GM23338 (cell line): ENCODE results near the gene LAMB1. TPM values are rescaled to one million over a fixed set of nuclear protein-coding genes. Genes with fewer than 3 reads are reported as not detected.

Experiments used
- ATAC-seq: fragments of 200-7000 bp; cut with Tn5 transposase; 3 replicates; pipeline ENCODE4 v1.9.1; 2020
- DNase-seq: peaks from one replicate; pipeline ENCODE4 v3.0.0-alpha.2; 2015; ENCODE audit warnings: low spot score
- H2AFZ ChIP-seq: fragments of 200-600 bp; sonication (generic); 2 replicates; pipeline ENCODE4 v1.8.0; 2016; ENCODE audit warnings: antibody characterized with exemption, mild to moderate bottlenecking, moderate library complexity
- H3F3A ChIP-seq: fragments of 200-600 bp; sonication (generic); replicated peaks from 2 replicates; pipeline ENCODE4 v1.8.0; 2017; ENCODE audit warnings: antibody characterized with exemption, mixed run types, low read depth
- H3K27ac ChIP-seq: fragments of 200-600 bp; sonication (generic); 2 replicates; pipeline ENCODE4 v1.6.1; 2016; ENCODE audit warnings: low read depth
- H3K27me3 ChIP-seq: fragments of 200-600 bp; sonication (generic); 2 replicates; pipeline ENCODE4 v1.8.0; 2016; ENCODE audit warnings: mild to moderate bottlenecking, mixed run types, moderate library complexity; ENCODE audit not compliant: insufficient read depth
- H3K36me3 ChIP-seq: fragments of 200-600 bp; sonication (generic); 2 replicates; pipeline ENCODE4 v1.8.0; 2016; ENCODE audit warnings: mild to moderate bottlenecking; ENCODE audit not compliant: insufficient read depth
- H3K4me1 ChIP-seq: fragments of 200-600 bp; sonication (generic); 2 replicates; pipeline ENCODE4 v1.8.0; 2016; ENCODE audit warnings: mild to moderate bottlenecking, moderate library complexity; ENCODE audit not compliant: insufficient read depth
- H3K4me2 ChIP-seq: fragments of 200-600 bp; sonication (generic); 2 replicates; pipeline ENCODE4 v1.7.1; 2017; ENCODE audit warnings: mixed run types
- H3K4me3 ChIP-seq: fragments of 200-600 bp; sonication (generic); 2 replicates; pipeline ENCODE4 v1.6.1; 2016; ENCODE audit warnings: mixed run types
- H3K79me2 ChIP-seq: fragments of 200-600 bp; sonication (generic); replicated peaks from 2 replicates; pipeline ENCODE4 v1.8.0; 2017; ENCODE audit warnings: mild to moderate bottlenecking; ENCODE audit not compliant: insufficient read depth
- H3K9me2 ChIP-seq: fragments of 200-600 bp; sonication (generic); 2 replicates; pipeline ENCODE4 v1.8.0; 2017; ENCODE audit not compliant: insufficient read depth
- H4K20me1 ChIP-seq: fragments of 200-600 bp; sonication (generic); replicated peaks from 2 replicates; pipeline ENCODE4 v1.8.0; 2017; ENCODE audit warnings: mild to moderate bottlenecking; ENCODE audit not compliant: insufficient read depth
- H3K27ac Mint-ChIP-seq: 2 replicates; pipeline ENCODE4 v1.8.0; 2020; ENCODE audit warnings: inconsistent platforms, mild to moderate bottlenecking, moderate library complexity, mixed read lengths
- H3K27me3 Mint-ChIP-seq: 3 replicates; pipeline ENCODE4 v1.8.0; 2022; ENCODE audit warnings: low read depth, mild to moderate bottlenecking, moderate library complexity, mixed read lengths, inconsistent platforms; ENCODE audit not compliant: insufficient read depth, poor library complexity
- H3K36me3 Mint-ChIP-seq: 3 replicates; pipeline ENCODE4 v1.8.0; 2021; ENCODE audit warnings: low read depth, mild to moderate bottlenecking, inconsistent platforms, moderate library complexity, mixed read lengths
- H3K4me1 Mint-ChIP-seq: 3 replicates; pipeline ENCODE4 v1.8.0; 2020; ENCODE audit warnings: mild to moderate bottlenecking, inconsistent platforms, mixed read lengths
- H3K4me3 Mint-ChIP-seq: 3 replicates; pipeline ENCODE4 v1.8.0; 2021; ENCODE audit warnings: moderate library complexity, mild to moderate bottlenecking, inconsistent platforms, mixed read lengths
- H3K9me3 Mint-ChIP-seq: 3 replicates; pipeline ENCODE4 v1.8.0; 2020; ENCODE audit warnings: moderate library complexity, mild to moderate bottlenecking, inconsistent platforms, mixed read lengths
- CREB1 ChIP-seq: fragments of 250-450 bp; sonication (Bioruptor Pico); IDR thresholded peaks from 2 replicates; pipeline ENCODE4 v1.5.0; 2020; ENCODE audit warnings: low read depth, mild to moderate bottlenecking, moderate library complexity
- EZH2 ChIP-seq: fragments of 200-600 bp; sonication (generic); IDR thresholded peaks from one replicate; pipeline ENCODE4 v1.8.0; 2017; ENCODE audit warnings: antibody characterized with exemption, mild to moderate bottlenecking, low read depth; ENCODE audit not compliant: unreplicated experiment
- EZH2phosphoT487 ChIP-seq: fragments of 200-600 bp; sonication (generic); IDR thresholded peaks from one replicate; pipeline ENCODE4 v1.8.1; 2018; ENCODE audit warnings: antibody characterized with exemption; ENCODE audit not compliant: unreplicated experiment
- JUNB ChIP-seq: IDR thresholded peaks from one replicate; pipeline ENCODE4 v1.6.1; 2016; ENCODE audit warnings: antibody characterized with exemption; ENCODE audit not compliant: unreplicated experiment
- POLR2AphosphoS5 ChIP-seq: IDR thresholded peaks from 2 replicates; pipeline ENCODE4 v1.6.1; 2016; ENCODE audit warnings: antibody characterized with exemption, low read depth
- STAT1 ChIP-seq: IDR thresholded peaks from one replicate; pipeline ENCODE4 v1.6.1; 2016; ENCODE audit warnings: antibody characterized with exemption; ENCODE audit not compliant: unreplicated experiment
- ZNF114 ChIP-seq: fragments of 250-450 bp; sonication (Bioruptor Pico); IDR thresholded peaks from 2 replicates; pipeline ENCODE4 v1.5.0; 2020; ENCODE audit warnings: mild to moderate bottlenecking, moderate library complexity
- polyA plus RNA-seq: library from polyadenylated mRNA; unstranded; fragments of >200 nt; fragmentation: Nextera tagmentation; extraction: Ambion mirVana; gene quantifications from 2 replicates; pipeline ENCODE4 v1.2.1, GENCODE V29; 2016
- total RNA-seq: library from RNA; depleted of rRNA; stranded (reverse); fragments of >200 nt; shearing (Covaris generic); gene quantifications from 2 replicates; pipeline ENCODE4 v1.2.3, GENCODE V29; 2014
- TF ChIP-seq, protein P1 (sequence below): IDR thresholded peaks from one replicate; pipeline ENCODE4 v1.6.1; 2018; ENCODE audit warnings: antibody characterized with exemption; ENCODE audit not compliant: unreplicated experiment
- TF ChIP-seq, protein P2 (sequence below), 2 experiments: fragments of 200-600 bp in 1 of 2; sonication (generic) in 1 of 2; conservative IDR thresholded peaks; 2 replicates each; pipeline versions ENCODE4 v1.5.1 to v1.6.1; 2016 to 2017; ENCODE audit warnings: antibody characterized with exemption in 2 of 2, low read depth in 2 of 2, mild to moderate bottlenecking in 2 of 2, moderate library complexity in 1 of 2

Gene LAMB1
- total and polyA plus RNA-seq, 2 experiments from 2014 or later, result 53.5 to 57.8 TPM

DNA sequence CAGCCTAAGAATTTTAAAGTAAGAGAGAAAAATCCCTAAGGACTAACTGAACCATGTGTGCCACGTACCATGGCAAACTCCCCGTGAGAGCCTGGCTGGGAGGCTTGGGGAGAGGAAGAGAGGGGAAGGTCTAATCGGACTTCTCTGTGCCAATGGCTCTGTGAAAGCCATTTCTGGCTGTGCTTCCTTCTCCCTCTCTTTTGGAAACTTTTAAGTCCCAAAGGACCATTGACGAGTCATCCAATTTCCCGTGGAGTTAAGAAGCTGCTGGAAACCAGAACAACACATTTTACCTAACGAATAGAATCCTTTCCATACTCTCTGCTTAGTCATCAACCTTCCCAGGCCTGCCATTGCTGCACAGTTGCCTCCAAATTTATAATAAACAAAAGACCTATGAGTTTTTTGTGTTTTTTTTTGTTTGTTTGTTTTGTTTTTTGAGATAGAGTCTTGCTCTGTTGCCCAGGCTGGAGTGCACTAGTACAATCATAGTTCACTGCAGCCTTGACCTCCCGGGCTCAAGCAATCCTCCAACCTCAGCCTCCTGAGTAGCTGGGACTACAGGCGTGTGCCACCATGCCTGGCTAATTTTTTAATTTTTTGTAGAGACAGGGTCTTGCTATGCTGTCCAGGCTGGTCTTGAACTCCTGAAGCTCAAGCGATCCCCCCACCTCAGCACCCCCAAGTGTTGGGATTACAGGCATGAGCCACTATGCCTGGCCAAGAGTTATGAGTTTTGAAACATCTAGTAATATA lies 13.2 kb downstream of the LAMB1 start (continued):
- TF ChIP-seq, protein P1, sequence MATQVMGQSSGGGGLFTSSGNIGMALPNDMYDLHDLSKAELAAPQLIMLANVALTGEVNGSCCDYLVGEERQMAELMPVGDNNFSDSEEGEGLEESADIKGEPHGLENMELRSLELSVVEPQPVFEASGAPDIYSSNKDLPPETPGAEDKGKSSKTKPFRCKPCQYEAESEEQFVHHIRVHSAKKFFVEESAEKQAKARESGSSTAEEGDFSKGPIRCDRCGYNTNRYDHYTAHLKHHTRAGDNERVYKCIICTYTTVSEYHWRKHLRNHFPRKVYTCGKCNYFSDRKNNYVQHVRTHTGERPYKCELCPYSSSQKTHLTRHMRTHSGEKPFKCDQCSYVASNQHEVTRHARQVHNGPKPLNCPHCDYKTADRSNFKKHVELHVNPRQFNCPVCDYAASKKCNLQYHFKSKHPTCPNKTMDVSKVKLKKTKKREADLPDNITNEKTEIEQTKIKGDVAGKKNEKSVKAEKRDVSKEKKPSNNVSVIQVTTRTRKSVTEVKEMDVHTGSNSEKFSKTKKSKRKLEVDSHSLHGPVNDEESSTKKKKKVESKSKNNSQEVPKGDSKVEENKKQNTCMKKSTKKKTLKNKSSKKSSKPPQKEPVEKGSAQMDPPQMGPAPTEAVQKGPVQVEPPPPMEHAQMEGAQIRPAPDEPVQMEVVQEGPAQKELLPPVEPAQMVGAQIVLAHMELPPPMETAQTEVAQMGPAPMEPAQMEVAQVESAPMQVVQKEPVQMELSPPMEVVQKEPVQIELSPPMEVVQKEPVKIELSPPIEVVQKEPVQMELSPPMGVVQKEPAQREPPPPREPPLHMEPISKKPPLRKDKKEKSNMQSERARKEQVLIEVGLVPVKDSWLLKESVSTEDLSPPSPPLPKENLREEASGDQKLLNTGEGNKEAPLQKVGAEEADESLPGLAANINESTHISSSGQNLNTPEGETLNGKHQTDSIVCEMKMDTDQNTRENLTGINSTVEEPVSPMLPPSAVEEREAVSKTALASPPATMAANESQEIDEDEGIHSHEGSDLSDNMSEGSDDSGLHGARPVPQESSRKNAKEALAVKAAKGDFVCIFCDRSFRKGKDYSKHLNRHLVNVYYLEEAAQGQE, result no peak
- TF ChIP-seq JUNB (no peak), EZH2phosphoT487 (no peak)
- TF ChIP-seq, protein P2, sequence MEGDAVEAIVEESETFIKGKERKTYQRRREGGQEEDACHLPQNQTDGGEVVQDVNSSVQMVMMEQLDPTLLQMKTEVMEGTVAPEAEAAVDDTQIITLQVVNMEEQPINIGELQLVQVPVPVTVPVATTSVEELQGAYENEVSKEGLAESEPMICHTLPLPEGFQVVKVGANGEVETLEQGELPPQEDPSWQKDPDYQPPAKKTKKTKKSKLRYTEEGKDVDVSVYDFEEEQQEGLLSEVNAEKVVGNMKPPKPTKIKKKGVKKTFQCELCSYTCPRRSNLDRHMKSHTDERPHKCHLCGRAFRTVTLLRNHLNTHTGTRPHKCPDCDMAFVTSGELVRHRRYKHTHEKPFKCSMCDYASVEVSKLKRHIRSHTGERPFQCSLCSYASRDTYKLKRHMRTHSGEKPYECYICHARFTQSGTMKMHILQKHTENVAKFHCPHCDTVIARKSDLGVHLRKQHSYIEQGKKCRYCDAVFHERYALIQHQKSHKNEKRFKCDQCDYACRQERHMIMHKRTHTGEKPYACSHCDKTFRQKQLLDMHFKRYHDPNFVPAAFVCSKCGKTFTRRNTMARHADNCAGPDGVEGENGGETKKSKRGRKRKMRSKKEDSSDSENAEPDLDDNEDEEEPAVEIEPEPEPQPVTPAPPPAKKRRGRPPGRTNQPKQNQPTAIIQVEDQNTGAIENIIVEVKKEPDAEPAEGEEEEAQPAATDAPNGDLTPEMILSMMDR (conservative IDR thresholded peaks at IDR 0.05; ENCODE audit: low read depth in 2 of 2), result no peak

DNA sequence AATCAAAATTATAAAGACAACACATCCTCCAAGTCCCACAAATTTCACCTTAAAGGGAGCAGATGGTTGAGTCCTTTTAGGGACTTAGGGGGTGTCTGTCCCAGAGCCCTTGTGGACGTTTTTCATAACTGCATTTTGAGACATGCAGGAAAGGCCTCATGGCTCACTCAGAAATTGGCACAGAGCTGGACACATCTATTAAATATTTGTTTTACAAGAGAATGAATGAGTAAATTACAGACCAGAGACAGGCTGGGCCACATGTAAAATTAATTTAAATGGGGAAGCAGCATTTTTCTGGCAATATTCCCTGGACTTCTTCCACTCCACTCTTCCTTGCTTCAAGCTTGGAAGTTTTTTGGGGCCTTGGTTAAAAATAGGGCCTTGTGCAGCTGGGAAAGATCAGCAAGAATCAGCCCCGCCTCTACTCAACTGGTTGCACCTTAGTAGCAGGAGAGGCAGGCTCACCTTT lies 20.0 kb downstream of the LAMB1 start:
- Histone ChIP-seq H3K4me2 (no peak overlapping the region), H4K20me1 (no peaks in the 10 kb centered on the region), H3K4me1 (peaks cover 3% of the 10 kb centered on the region; the same call in 1 of the 2 replicates), H3K27me3 (no peaks in the 10 kb centered on the region), H2AFZ (no peak overlapping the region), H3F3A (no peaks in the 10 kb centered on the region), H3K27ac (no peak overlapping the region), H3K79me2 (no peaks in the 10 kb centered on the region), H3K36me3 (no peaks in the 10 kb centered on the region; the same call in none of the 2 replicates), H3K9me2 (no peaks in the 10 kb centered on the region), H3K4me3 (no peak overlapping the region)
- Mint-ChIP-seq H3K36me3 (peaks cover 9% of the 10 kb centered on the region), H3K9me3 (no peaks in the 10 kb centered on the region), H3K4me1 (peaks cover 3% of the 10 kb centered on the region; the same call in 2 of the 3 replicates), H3K4me3 (no peak overlapping the region), H3K27ac (no peak overlapping the region), H3K27me3 (no peaks in the 10 kb centered on the region)
- ATAC-seq (no peak), DNase-seq (no peak)
- TF ChIP-seq POLR2AphosphoS5, result no peak
- no peak for TF ChIP-seq ZNF114 (CRISPR knock-in tag)
- no peak for TF ChIP-seq STAT1
- TF ChIP-seq CREB1 (CRISPR knock-in tag), result no peak
- TF ChIP-seq, protein P1, result no peak
- TF ChIP-seq EZH2, result no peak
- TF ChIP-seq EZH2phosphoT487, result no peak
